ENCODE data around the gene ARHGEF35.
"Not testable (repeated sequence)": the region's sequence is repeated elsewhere in the genome, so short reads cannot be mapped to it uniquely, and the experiment has no call there.

Gene ARHGEF35

GRCh38 chr7:144174613-144175012 lies 21.0 kb downstream of the ARHGEF35 start:
- H3K4me3 ChIP-seq (ENCODE audit: low read length) = no peak overlapping the region
- H3K27ac ChIP-seq (ENCODE audit: low read depth, low read length) = no peak overlapping the region
- no peaks in the 10 kb centered on the region for H3K4me1 ChIP-seq (ENCODE audit: insufficient read depth, low read length)
- H3K9me3 ChIP-seq (ENCODE audit: insufficient read depth, low read depth, low read length) = no peaks in the 10 kb centered on the region
- whole genome bisulfite sequencing = 96% methylated on average over 5 of the region's 5 CpGs
- no peaks in the 10 kb centered on the region for H3K27me3 ChIP-seq (ENCODE audit: insufficient read depth, low read length)
- no peak overlapping the region for H3K9ac ChIP-seq (ENCODE audit: low read depth, low read length)
- H3K36me3 ChIP-seq (ENCODE audit: insufficient read depth, low read length) = no peaks in the 10 kb centered on the region

DNA sequence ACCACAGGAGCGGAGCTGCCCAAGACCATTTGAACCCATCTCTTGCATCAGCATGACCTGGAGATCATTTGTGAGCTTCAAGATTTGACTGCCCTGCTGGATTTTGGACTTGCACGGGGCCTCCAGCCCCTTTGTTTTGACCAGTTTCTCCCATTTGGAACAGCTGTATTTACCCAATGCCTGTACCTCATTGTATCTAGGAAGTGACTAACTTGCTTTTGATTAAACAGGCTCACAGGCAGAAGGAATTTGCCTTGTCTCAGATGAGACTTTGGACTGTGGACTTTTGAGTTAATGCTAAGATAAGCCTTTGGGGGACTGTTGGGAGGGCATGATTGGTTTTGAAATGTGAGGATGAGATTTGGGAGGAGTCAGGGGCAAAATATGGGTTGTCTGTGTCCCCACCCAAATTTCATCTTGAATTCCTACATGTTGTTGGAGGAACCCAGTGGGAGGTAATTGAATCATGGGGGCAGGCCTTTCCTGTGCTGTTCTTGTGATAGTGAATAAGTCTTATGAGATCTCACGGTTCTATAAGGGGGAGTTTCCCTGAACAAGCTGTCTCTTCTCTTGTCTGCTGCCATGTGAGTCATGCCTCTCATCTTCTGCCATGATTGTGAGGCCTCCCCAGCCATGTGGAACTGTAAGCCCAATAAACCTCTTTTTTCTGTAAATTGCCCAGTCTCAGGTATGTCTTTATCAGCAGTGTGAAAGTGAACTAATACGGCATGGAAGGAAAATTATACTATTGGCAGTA lies 23.9 kb downstream of the ARHGEF35 start:
- not testable (repeated sequence) for H3K27me3 ChIP-seq (ENCODE audit: insufficient read depth, low read length); H3K27ac ChIP-seq (ENCODE audit: low read depth, low read length); H3K4me3 ChIP-seq (ENCODE audit: low read length); H3K9ac ChIP-seq (ENCODE audit: low read depth, low read length); H3K9me3 ChIP-seq (ENCODE audit: insufficient read depth, low read depth, low read length); H3K4me1 ChIP-seq (ENCODE audit: insufficient read depth, low read length); H3K36me3 ChIP-seq (ENCODE audit: insufficient read depth, low read length)
- 93% methylated on average over 4 of the region's 4 CpGs for WGBS

DNA sequence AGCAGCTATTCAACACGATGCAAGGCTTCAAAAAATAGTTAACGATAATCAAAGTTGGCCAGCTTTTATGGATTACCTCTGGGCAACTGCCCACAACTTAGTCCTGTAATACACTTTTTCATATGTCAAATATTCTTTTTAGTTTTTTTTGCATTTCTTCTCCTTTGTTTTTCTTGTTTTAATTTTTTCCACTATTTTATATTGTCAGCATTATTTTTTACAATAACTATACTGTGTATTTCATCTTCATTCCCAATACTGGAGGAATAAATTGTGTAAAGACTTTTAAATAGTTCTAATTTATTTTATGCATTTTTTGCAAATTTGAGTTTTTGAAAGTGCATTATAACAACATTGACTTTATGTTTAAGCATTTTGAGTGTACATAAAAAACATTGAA lies 30.8 kb downstream of the ARHGEF35 start:
- Histone ChIP-seq H3K9me3 (ENCODE audit: insufficient read depth, low read depth, low read length) (no peaks in the 10 kb centered on the region), H3K9ac (ENCODE audit: low read depth, low read length) (no peak overlapping the region), H3K27ac (ENCODE audit: low read depth, low read length) (no peak overlapping the region), H3K4me3 (ENCODE audit: low read length) (no peak overlapping the region), H3K36me3 (ENCODE audit: insufficient read depth, low read length) (no peaks in the 10 kb centered on the region), H3K27me3 (ENCODE audit: insufficient read depth, low read length) (no peaks in the 10 kb centered on the region), H3K4me1 (ENCODE audit: insufficient read depth, low read length) (no peaks in the 10 kb centered on the region)
- 88% methylated on average over 2 of the region's 2 CpGs for WGBS

DNA sequence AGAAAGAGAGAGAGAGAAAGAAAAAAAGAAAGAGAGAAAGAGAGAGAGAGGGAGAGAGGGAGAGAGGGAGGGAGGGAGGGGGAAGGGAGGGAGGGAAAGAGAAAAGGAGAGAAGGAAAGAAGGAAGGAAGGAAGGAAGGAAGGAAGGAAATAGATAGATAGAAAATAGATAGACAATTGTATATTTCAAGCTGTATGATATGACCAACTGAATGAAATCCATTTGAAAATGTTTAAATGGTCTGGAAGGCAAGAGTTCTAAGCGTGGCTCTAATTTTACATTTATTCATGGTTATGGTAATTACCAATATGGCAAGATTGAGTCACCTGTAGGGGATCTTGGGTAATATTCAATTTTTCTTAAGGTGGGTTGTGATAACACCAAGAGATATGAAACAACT lies 36.8 kb downstream of the ARHGEF35 start:
- H3K9me3 ChIP-seq (ENCODE audit: insufficient read depth, low read depth, low read length) = no peaks in the 10 kb centered on the region
- no peaks in the 10 kb centered on the region for H3K27me3 ChIP-seq (ENCODE audit: insufficient read depth, low read length)
- 100% methylated on average over 1 of the region's 1 CpG for WGBS
- H3K36me3 ChIP-seq (ENCODE audit: insufficient read depth, low read length) = no peaks in the 10 kb centered on the region
- no peak overlapping the region for H3K27ac ChIP-seq (ENCODE audit: low read depth, low read length)
- H3K4me3 ChIP-seq (ENCODE audit: low read length) = no peak overlapping the region
- no peaks in the 10 kb centered on the region for H3K4me1 ChIP-seq (ENCODE audit: insufficient read depth, low read length)
- no peak overlapping the region for H3K9ac ChIP-seq (ENCODE audit: low read depth, low read length)

- Histone ChIP-seq H3K27ac (ENCODE audit: low read depth, low read length) (no peak overlapping the region), H3K27me3 (ENCODE audit: insufficient read depth, low read length) (no peaks in the 10 kb centered on the region), H3K36me3 (ENCODE audit: insufficient read depth, low read length) (no peaks in the 10 kb centered on the region), H3K9ac (ENCODE audit: low read depth, low read length) (no peak overlapping the region), H3K4me1 (ENCODE audit: insufficient read depth, low read length) (no peaks in the 10 kb centered on the region), H3K4me3 (ENCODE audit: low read length) (no peak overlapping the region), H3K9me3 (ENCODE audit: insufficient read depth, low read depth, low read length) (peaks cover 34% of the 10 kb centered on the region)
- WGBS = 96% methylated on average over 2 of the region's 2 CpGs
Observed at GRCh38 chr7:144148224-144148827, 47.3 kb downstream of the ARHGEF35 start.

DNA sequence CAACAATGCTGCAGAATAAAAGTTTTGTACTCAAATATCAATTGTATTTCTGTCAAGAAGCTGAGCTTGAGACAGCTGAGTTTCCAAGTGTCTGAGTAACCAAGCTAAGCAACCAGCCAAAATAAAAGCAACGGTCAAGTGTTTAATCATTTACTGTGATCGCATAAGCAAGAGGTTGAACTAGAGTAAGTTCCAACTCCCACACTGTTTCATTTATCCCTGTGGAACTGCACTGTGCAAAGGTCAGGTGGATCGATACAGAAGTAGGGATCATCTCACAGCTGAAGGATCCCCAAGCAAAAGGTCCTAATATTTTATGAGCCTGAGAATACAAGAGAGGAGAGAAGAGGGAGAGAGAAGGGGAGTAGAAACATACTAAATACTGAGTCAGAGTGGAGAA lies 51.2 kb downstream of the ARHGEF35 start:
- WGBS = 97% methylated on average over 3 of the region's 3 CpGs

GRCh38 chr7:144142187-144142586 lies 53.4 kb downstream of the ARHGEF35 start:
- Histone ChIP-seq H3K36me3 (ENCODE audit: insufficient read depth, low read length) (no peaks in the 10 kb centered on the region), H3K4me1 (ENCODE audit: insufficient read depth, low read length) (no peaks in the 10 kb centered on the region), H3K27ac (ENCODE audit: low read depth, low read length) (no peak overlapping the region), H3K27me3 (ENCODE audit: insufficient read depth, low read length) (no peaks in the 10 kb centered on the region), H3K4me3 (ENCODE audit: low read length) (no peak overlapping the region), H3K9ac (ENCODE audit: low read depth, low read length) (no peak overlapping the region), H3K9me3 (ENCODE audit: insufficient read depth, low read depth, low read length) (no peaks in the 10 kb centered on the region)
- WGBS = 92% methylated on average over 3 of the region's 3 CpGs

More for the DNA sequence above, 51.2 kb downstream of the ARHGEF35 start:
- no peaks in the 10 kb centered on the region for H3K4me1 ChIP-seq (ENCODE audit: insufficient read depth, low read length)
- H3K9me3 ChIP-seq (ENCODE audit: insufficient read depth, low read depth, low read length) = peaks cover 20% of the 10 kb centered on the region
- no peak overlapping the region for H3K4me3 ChIP-seq (ENCODE audit: low read length)
- H3K27me3 ChIP-seq (ENCODE audit: insufficient read depth, low read length) = no peaks in the 10 kb centered on the region
- no peak overlapping the region for H3K27ac ChIP-seq (ENCODE audit: low read depth, low read length)
- H3K36me3 ChIP-seq (ENCODE audit: insufficient read depth, low read length) = no peaks in the 10 kb centered on the region
- no peak overlapping the region for H3K9ac ChIP-seq (ENCODE audit: low read depth, low read length)

DNA sequence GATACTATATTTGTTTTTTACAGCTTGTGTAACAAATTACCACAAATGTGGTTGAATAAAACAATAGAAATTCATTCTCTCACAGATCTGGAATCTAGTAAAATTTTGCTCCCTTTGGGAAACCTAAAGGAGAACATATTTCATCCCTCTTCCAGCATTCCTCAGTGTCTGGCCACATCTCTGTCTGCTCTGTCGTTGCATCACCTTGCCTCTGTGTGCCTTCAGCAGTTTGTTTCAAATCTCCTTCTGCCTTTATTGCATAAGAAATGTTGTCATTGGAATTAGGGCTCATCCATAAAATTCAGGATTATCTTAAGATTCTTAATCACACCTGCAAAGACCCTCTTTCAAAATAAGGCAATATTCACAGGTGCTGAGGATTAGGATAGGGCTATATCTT lies 58.1 kb downstream of the ARHGEF35 start:
- no peaks in the 10 kb centered on the region for H3K4me1 ChIP-seq (ENCODE audit: insufficient read depth, low read length)
- WGBS = 71% methylated on average over 1 of the region's 1 CpG
- no peaks in the 10 kb centered on the region for H3K27me3 ChIP-seq (ENCODE audit: insufficient read depth, low read length)
- H3K9ac ChIP-seq (ENCODE audit: low read depth, low read length) = no peak overlapping the region
- H3K27ac ChIP-seq (ENCODE audit: low read depth, low read length) = no peak overlapping the region
- H3K4me3 ChIP-seq (ENCODE audit: low read length) = no peak overlapping the region
- no peaks in the 10 kb centered on the region for H3K36me3 ChIP-seq (ENCODE audit: insufficient read depth, low read length)
- no peaks in the 10 kb centered on the region for H3K9me3 ChIP-seq (ENCODE audit: insufficient read depth, low read depth, low read length)
